IMR-90 (cell line): ENCODE data around the gene B4GALNT3. TPM values are rescaled to one million over a fixed set of nuclear protein-coding genes. Genes with fewer than 3 reads are reported as not detected.

ENCODE experiments used
- ATAC-seq: fragments of 200-7000 bp; cut with Tn5 transposase; 2 replicates; pipeline ENCODE4 v1.9.1; 2020; ENCODE audit warnings: low read depth, mild to moderate bottlenecking, moderate library complexity
- BruUV-seq: library from RNA; stranded (reverse); fragments of 400-500 nt; replicated peaks from 2 replicates; lab custom pipeline; 2021; lab: Mats Ljungman, UMichigan
- CTCF ChIA-PET: fragments of 300-600 bp; formaldehyde crosslinking; extraction: SDS; loops from one replicate; lab custom pipeline; 2021; ENCODE audit warnings: antibody characterized with exemption; lab: Yijun Ruan, JAX
- POLR2A ChIA-PET: fragments of 300-600 bp; sonication (Branson Sonifier 250); formaldehyde crosslinking; loops from one replicate; lab custom pipeline; 2022; ENCODE audit warnings: antibody characterized with exemption; ENCODE audit not compliant: unreplicated experiment; lab: Charles Lee
- DNase-seq: peaks from one replicate; pipeline ENCODE4 v3.0.0; 2013
- H2AFZ ChIP-seq: replicated peaks from 2 replicates; pipeline ENCODE3; 2013; ENCODE audit warnings: low read length, mild to moderate bottlenecking; ENCODE audit not compliant: poor library complexity
- H2AK5ac ChIP-seq: 2 replicates; pipeline ENCODE4 v1.6.1; 2013; ENCODE audit warnings: low read depth, low read length, inconsistent platforms
- H2AK9ac ChIP-seq: replicated peaks from 2 replicates; pipeline ENCODE3; 2013; ENCODE audit warnings: mild to moderate bottlenecking, low read depth, low read length, moderate library complexity; ENCODE audit not compliant: poor library complexity
- H2BK120ac ChIP-seq: 2 replicates; pipeline ENCODE4 v1.6.1; 2013; ENCODE audit warnings: low read depth, low read length, inconsistent platforms
- H2BK15ac ChIP-seq: 3 replicates; pipeline ENCODE4 v1.6.1; 2013; ENCODE audit warnings: low read depth, low read length, inconsistent platforms
- H2BK20ac ChIP-seq: 2 replicates; pipeline ENCODE4 v1.6.1; 2013; ENCODE audit warnings: low read depth, mild to moderate bottlenecking, inconsistent platforms, low read length, moderate library complexity
- H2BK5ac ChIP-seq: 2 replicates; pipeline ENCODE4 v1.6.1; 2013; ENCODE audit warnings: mild to moderate bottlenecking, low read depth, low read length, inconsistent platforms; ENCODE audit not compliant: poor library complexity, severe bottlenecking
- H3K14ac ChIP-seq: replicated peaks from 2 replicates; pipeline ENCODE4 v1.6.1; 2013; ENCODE audit warnings: low read depth, low read length, inconsistent platforms
- H3K18ac ChIP-seq: 2 replicates; pipeline ENCODE4 v1.6.1; 2013; ENCODE audit warnings: low read depth, low read length, control low read depth
- H3K23ac ChIP-seq: 2 replicates; pipeline ENCODE4 v1.6.1; 2013; ENCODE audit warnings: low read depth, low read length, inconsistent platforms
- H3K27ac ChIP-seq: 2 replicates; pipeline ENCODE4 v1.5.1; 2013; ENCODE audit warnings: mild to moderate bottlenecking, control low read depth, low read length; ENCODE audit not compliant: insufficient read depth
- H3K27me3 ChIP-seq: 2 replicates; pipeline ENCODE4 v1.6.1; 2013; ENCODE audit warnings: low read length; ENCODE audit not compliant: control insufficient read depth, insufficient read depth
- H3K36me3 ChIP-seq: 2 replicates; pipeline ENCODE4 v1.6.1; 2013; ENCODE audit warnings: low read length, mixed read lengths; ENCODE audit not compliant: control insufficient read depth, insufficient read depth
- H3K4ac ChIP-seq: 2 replicates; pipeline ENCODE4 v1.6.1; 2013; ENCODE audit warnings: low read depth, low read length, inconsistent platforms
- H3K4me1 ChIP-seq: 2 replicates; pipeline ENCODE4 v1.6.1; 2013; ENCODE audit warnings: low read length, mixed read lengths; ENCODE audit not compliant: control insufficient read depth, insufficient read depth
- H3K4me2 ChIP-seq: 2 replicates; pipeline ENCODE4 v1.6.1; 2013; ENCODE audit warnings: low read depth, mild to moderate bottlenecking, control low read depth, low read length, moderate library complexity
- H3K4me3 ChIP-seq: 2 replicates; pipeline ENCODE4 v1.5.1; 2013; ENCODE audit warnings: low read depth, mild to moderate bottlenecking, control low read depth, low read length, moderate library complexity; ENCODE audit not compliant: insufficient read depth
- H3K56ac ChIP-seq: 2 replicates; pipeline ENCODE4 v1.6.1; 2013; ENCODE audit warnings: low read length, inconsistent platforms; ENCODE audit not compliant: insufficient read depth; ENCODE audit errors: extremely low read depth
- H3K79me1 ChIP-seq, 2 experiments: 2 replicates each; pipeline ENCODE4 v1.6.1; 2013; ENCODE audit warnings: low read length in 2 of 2, inconsistent platforms in 1 of 2, low read depth in 1 of 2
- H3K9ac ChIP-seq: 2 replicates; pipeline ENCODE4 v1.6.1; 2013; ENCODE audit warnings: low read depth, low read length, control low read depth
- H3K9me1 ChIP-seq: 2 replicates; pipeline ENCODE4 v1.6.1; 2013; ENCODE audit warnings: low read length, inconsistent platforms; ENCODE audit not compliant: insufficient read depth
- H3K9me3 ChIP-seq: 2 replicates; pipeline ENCODE4 v1.6.1; 2013; ENCODE audit warnings: low read length; ENCODE audit not compliant: control insufficient read depth, insufficient read depth
- H4K20me1 ChIP-seq: 2 replicates; pipeline ENCODE4 v1.6.1; 2013; ENCODE audit warnings: low read length, inconsistent platforms; ENCODE audit not compliant: insufficient read depth
- H4K5ac ChIP-seq: 2 replicates; pipeline ENCODE4 v1.6.1; 2013; ENCODE audit warnings: mild to moderate bottlenecking, low read depth, low read length, control low read depth
- H4K8ac ChIP-seq, 2 experiments: 2 replicates each; pipeline ENCODE4 v1.6.1; 2013; ENCODE audit warnings: low read depth in 2 of 2, low read length in 2 of 2, control low read depth in 1 of 2, inconsistent platforms in 1 of 2
- H4K91ac ChIP-seq: 2 replicates; pipeline ENCODE4 v1.6.1; 2013; ENCODE audit warnings: low read depth, low read length, inconsistent platforms; ENCODE audit not compliant: insufficient read depth
- BHLHE40 ChIP-seq: fragments of 150-350 bp; IDR thresholded peaks from 2 replicates; pipeline ENCODE4 v1.6.1; 2016; ENCODE audit warnings: mild to moderate bottlenecking, low read depth, low read length
- CEBPB ChIP-seq: IDR thresholded peaks from 2 replicates; pipeline ENCODE4 v1.6.1; 2012; ENCODE audit warnings: low read depth, low read length, improper control_type of control experiment
- CTCF ChIP-seq: conservative IDR thresholded peaks from 2 replicates; pipeline ENCODE4 v1.5.1; 2012; ENCODE audit warnings: mild to moderate bottlenecking, low read depth, low read length, improper control_type of control experiment
- FOS ChIP-seq: fragments of 150-350 bp; IDR thresholded peaks from 2 replicates; pipeline ENCODE4 v1.6.1; 2016; ENCODE audit warnings: low read depth, low read length
- MAFK ChIP-seq: IDR thresholded peaks from 2 replicates; pipeline ENCODE4 v1.6.1; 2012; ENCODE audit warnings: low read depth, low read length, improper control_type of control experiment
- MXI1 ChIP-seq: IDR thresholded peaks from 2 replicates; pipeline ENCODE4 v1.6.1; 2012; ENCODE audit warnings: low read depth, mild to moderate bottlenecking, low read length, moderate library complexity, borderline replicate concordance
- RAD21 ChIP-seq: IDR thresholded peaks from 2 replicates; pipeline ENCODE4 v1.6.1; 2012; ENCODE audit warnings: low read length, improper control_type of control experiment
- RCOR1 ChIP-seq: IDR thresholded peaks from 2 replicates; pipeline ENCODE4 v1.6.1; 2012; ENCODE audit warnings: mild to moderate bottlenecking, low read length, improper control_type of control experiment; ENCODE audit not compliant: insufficient replicate concordance
- RFX5 ChIP-seq: IDR thresholded peaks from 2 replicates; pipeline ENCODE4 v1.8.0; 2012; ENCODE audit warnings: low read depth, mild to moderate bottlenecking, low read length, moderate library complexity
- SMC3 ChIP-seq: fragments of 150-350 bp; IDR thresholded peaks from 2 replicates; pipeline ENCODE4 v1.6.1; 2016; ENCODE audit warnings: low read depth, mild to moderate bottlenecking, antibody characterized with exemption, low read length, moderate library complexity
- WGBS, 2 experiments: methylation state at CpG; one replicate each; pipeline versions ENCODE4 v1.1.5 to v1.1.7; 2013; ENCODE audit warnings: missing lambda C conversion rate in 2 of 2; ENCODE audit not compliant: insufficient read length in 1 of 2; ENCODE audit errors: extremely low coverage in 2 of 2; 5-methylcytosine and 5-hydroxymethylcytosine counted together
- dilution Hi-C: fragments of 300-500 bp; cut with HindIII; formaldehyde crosslinking; loops from one replicate; pipeline ENCODE4 v1.14.3; 2018; ENCODE audit warnings: low sequenced_read_pairs; ENCODE audit not compliant: unreplicated experiment
- in situ Hi-C: fragments of 300-500 bp; cut with MboI; formaldehyde crosslinking; loops from 3 replicates; pipeline ENCODE4 v1.14.3; 2019; ENCODE audit warnings: low sequenced_read_pairs, inconsistent platforms, mixed read lengths
- intact Hi-C: fragments of 100-400 bp; cut with micrococcal nuclease; formaldehyde crosslinking; loops from 2 replicates; pipeline ENCODE4 v1.10.0; 2022
- polyA plus RNA-seq, 3 experiments: library from polyadenylated mRNA; depleted of rRNA; stranded (reverse); fragments of >200 nt; gene quantifications; 2 replicates each; pipeline ENCODE4 v1.2.3, GENCODE V29; 2012; ENCODE audit warnings: low replicate concordance in 1 of 3
- total RNA-seq: library from RNA; depleted of rRNA; stranded (reverse); fragments of >200 nt; gene quantifications from 2 replicates; pipeline ENCODE4 v1.2.3, GENCODE V29; 2012
- TF ChIP-seq, protein P1 (sequence below): fragments of 150-350 bp; IDR thresholded peaks from 2 replicates; pipeline ENCODE4 v1.6.1; 2016; ENCODE audit warnings: low read depth, mild to moderate bottlenecking, low read length, moderate library complexity, borderline replicate concordance
- TF ChIP-seq, protein P2 (sequence below): fragments of 150-350 bp; IDR thresholded peaks from 2 replicates; pipeline ENCODE4 v1.6.1; 2017; ENCODE audit warnings: mild to moderate bottlenecking, antibody characterized with exemption, low read length, low read depth

B4GALNT3 gene
- total and polyA plus RNA-seq, 2 of the 4 experiments (the other 2 are of a cell fraction), result not detected

DNA sequence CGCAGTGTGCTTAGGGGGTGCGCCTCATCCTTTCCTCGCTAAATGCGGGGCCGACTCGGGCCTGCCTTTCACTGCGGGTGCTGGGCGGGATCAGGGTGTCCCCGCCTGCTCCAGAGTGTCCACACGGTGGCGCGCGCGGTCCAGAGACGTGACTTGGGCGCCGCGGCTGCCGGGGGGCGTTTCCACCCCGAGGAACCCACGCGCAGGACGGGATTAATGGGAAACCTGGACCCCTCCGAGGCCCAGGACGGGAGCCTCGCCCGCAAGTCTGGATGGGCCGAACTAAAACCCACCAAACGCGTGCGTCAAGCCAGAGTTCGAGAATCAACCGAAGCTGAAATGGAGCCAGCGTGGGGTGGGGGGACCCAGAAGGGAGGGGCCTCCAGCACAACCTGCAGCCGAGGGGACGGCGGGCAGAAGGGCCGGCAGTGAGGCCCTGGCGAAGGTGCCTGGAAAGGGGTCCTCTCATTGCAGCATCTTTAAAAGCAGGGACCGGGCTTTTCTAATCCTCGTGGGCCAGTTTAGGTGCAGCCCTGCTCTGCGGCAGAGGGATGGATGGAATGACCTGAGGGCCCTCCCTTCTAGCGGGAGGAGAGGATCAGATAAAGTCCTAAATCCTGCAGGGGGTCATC is 110.2 kb downstream of the B4GALNT3 start:
- peak overlapping the region; percentile 22; the same call in 1 of the 2 replicates for H3K18ac ChIP-seq
- peak overlapping the region; percentile 91 for H4K91ac ChIP-seq
- H3K36me3 ChIP-seq, result no peaks in the 10 kb centered on the region
- H3K4me3 ChIP-seq, result peak overlapping the region; percentile 65
- POLR2A ChIA-PET, result interaction anchor here (0.7 kb wide), 1 partner anchor 554 kb away, joined by 3 read pairs; no protein-coding TSS in a partner anchor
- H2BK20ac ChIP-seq, result peak overlapping the region; percentile 45; the same call in 1 of the 2 replicates
- peak overlapping the region; percentile 80 for H3K4me2 ChIP-seq
- peak overlapping the region; percentile 23; the same call in 1 of the 2 replicates for H3K56ac ChIP-seq
- no peak overlapping the region for H3K23ac ChIP-seq
- ATAC-seq (peak; percentile 81), DNase-seq (peak; percentile 70)
- peak overlapping the region; percentile 53 for H3K9ac ChIP-seq
- peak overlapping the region; percentile 78; the same call in 1 of the 2 replicates for H2AK5ac ChIP-seq
- WGBS, 2 experiments, result 2% methylated on average over 33 of the region's 44 CpGs; no CpG with 5 or more reads in 1 of the 2 experiments
- H4K5ac ChIP-seq, result peak overlapping the region; percentile 59
- intact Hi-C loops, result loop anchor here (1.0 to 10.0 kb wide), 6 partner anchors 181 to 522 kb away; partner anchors contain the start of gene RAD52
- peak overlapping the region; percentile 88 for H2BK120ac ChIP-seq
- H4K8ac ChIP-seq, result peak overlapping the region; percentile 59 to 89
- CTCF ChIA-PET, result interaction anchor here (0.6 to 2.7 kb wide), 7 partner anchors 10 to 523 kb away, joined by 3 to 19 read pairs (median 3); partner anchors contain the start of genes RAD52 and WNK1
- H3K4ac ChIP-seq, result peak overlapping the region; percentile 82
- H3K27ac ChIP-seq, result peak overlapping the region; percentile 60
- H4K20me1 ChIP-seq, result no peaks in the 10 kb centered on the region
- peaks cover 14% of the 10 kb centered on the region for H3K4me1 ChIP-seq
- peak overlapping the region; percentile 81; the same call in 2 of the 3 replicates for H2BK15ac ChIP-seq
- H3K9me1 ChIP-seq, result peaks cover 16% of the 10 kb centered on the region
- peak overlapping the region; percentile 67 for H2BK5ac ChIP-seq
- H3K14ac ChIP-seq, result peak overlapping the region; percentile 74; the same call in 1 of the 2 replicates
- BruUV-seq, result no TSS peak
- peaks cover 0 to 17% of the 10 kb centered on the region in 2 experiments; a peak in 2 of 4 replicates for H3K79me1 ChIP-seq
- peak overlapping the region; percentile 98 for H2AFZ ChIP-seq
- H3K9me3 ChIP-seq, result 0 out of 2 replicates have a peak, but pooled peaks cover 2% of the 10 kb centered on the region
- H3K27me3 ChIP-seq, result peaks cover 15% of the 10 kb centered on the region
- peak overlapping the region; percentile 97 for H2AK9ac ChIP-seq
- in situ Hi-C loops, result loop anchor here (5.0 to 10.0 kb wide), 4 partner anchors 242 to 1015 kb away; no protein-coding TSS in a partner anchor
- dilution Hi-C loops, result no loop called here
- TF ChIP-seq, protein P1, sequence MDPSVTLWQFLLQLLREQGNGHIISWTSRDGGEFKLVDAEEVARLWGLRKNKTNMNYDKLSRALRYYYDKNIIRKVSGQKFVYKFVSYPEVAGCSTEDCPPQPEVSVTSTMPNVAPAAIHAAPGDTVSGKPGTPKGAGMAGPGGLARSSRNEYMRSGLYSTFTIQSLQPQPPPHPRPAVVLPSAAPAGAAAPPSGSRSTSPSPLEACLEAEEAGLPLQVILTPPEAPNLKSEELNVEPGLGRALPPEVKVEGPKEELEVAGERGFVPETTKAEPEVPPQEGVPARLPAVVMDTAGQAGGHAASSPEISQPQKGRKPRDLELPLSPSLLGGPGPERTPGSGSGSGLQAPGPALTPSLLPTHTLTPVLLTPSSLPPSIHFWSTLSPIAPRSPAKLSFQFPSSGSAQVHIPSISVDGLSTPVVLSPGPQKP, result no peak
- TF ChIP-seq, protein P2, sequence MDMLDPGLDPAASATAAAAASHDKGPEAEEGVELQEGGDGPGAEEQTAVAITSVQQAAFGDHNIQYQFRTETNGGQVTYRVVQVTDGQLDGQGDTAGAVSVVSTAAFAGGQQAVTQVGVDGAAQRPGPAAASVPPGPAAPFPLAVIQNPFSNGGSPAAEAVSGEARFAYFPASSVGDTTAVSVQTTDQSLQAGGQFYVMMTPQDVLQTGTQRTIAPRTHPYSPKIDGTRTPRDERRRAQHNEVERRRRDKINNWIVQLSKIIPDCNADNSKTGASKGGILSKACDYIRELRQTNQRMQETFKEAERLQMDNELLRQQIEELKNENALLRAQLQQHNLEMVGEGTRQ, result 0 out of 2 replicates have a peak, but pooled peaks have one; percentile 2
- TF ChIP-seq RAD21 (peak; percentile 92), FOS (no peak), MAFK (no peak), RFX5 (no peak), CTCF (peak; percentile 94), SMC3 (peak; percentile 85), BHLHE40 (no peak), RCOR1 (no peak), CEBPB (no peak), MXI1 (peak; percentile 92)
